Mucosa of descending colon (tissue), 3 donors: ENCODE data around the gene FILIP1. TPM values are rescaled to one million over a fixed set of nuclear protein-coding genes. Genes with fewer than 3 reads are reported as not detected.

Experiments
- ATAC-seq: fragments of 200-7000 bp; cut with Tn5 transposase; one replicate; pipeline ENCODE4 v1.9.1; 2020; ENCODE audit warnings: mild to moderate bottlenecking, moderate library complexity
- DNase-seq, 3 donors: peaks; one replicate each; pipeline ENCODE4 v3.0.0-alpha.2; 2020
- H3K36me3 ChIP-seq: fragments of 200-600 bp; one replicate; pipeline ENCODE4 v1.8.0; 2021; ENCODE audit warnings: low read depth, mild to moderate bottlenecking
- H3K4me1 ChIP-seq: fragments of 200-600 bp; one replicate; pipeline ENCODE4 v1.8.0; 2021; ENCODE audit warnings: low read depth, mild to moderate bottlenecking
- H3K4me3 ChIP-seq: fragments of 200-600 bp; one replicate; pipeline ENCODE4 v1.8.0; 2021; ENCODE audit warnings: mild to moderate bottlenecking
- H3K9me3 ChIP-seq: fragments of 200-600 bp; one replicate; pipeline ENCODE4 v1.8.0; 2021; ENCODE audit warnings: mild to moderate bottlenecking
- CTCF ChIP-seq: fragments of 200-600 bp; IDR thresholded peaks from one replicate; pipeline ENCODE4 v1.8.0; 2022; ENCODE audit warnings: antibody characterized with exemption, mild to moderate bottlenecking
- intact Hi-C, 2 donors: fragments of 100-400 bp; cut with DNase I in 1 of 2; cut with micrococcal nuclease in 1 of 2; formaldehyde crosslinking; loops; one replicate each; pipeline versions ENCODE4 v1.11.0 to v1.11.1; 2022; cut with DNase I, micrococcal nuclease
- total RNA-seq, 3 donors: library from RNA; stranded (reverse); fragmentation: NEBNext Ultra II Directional in 2 of 3; extraction: Animal tissue kit (Norgen Biotek cat#: 25700) in 2 of 3; gene quantifications; one replicate each; pipeline versions ENCODE4 v1.2.1 to v1.2.4, GENCODE V29; 2021 to 2023
- donor health status: DM: no; HTN: no; CAD: no; lungs with moderate emphysema.
- donor health status: DM: no; HTN: no; CAD: no.
- donor health status: DM: no; HTN: yes; CAD: no.

Gene FILIP1
- total RNA-seq, 3 donors from 2014 or later = 1.0 to 49.8 (median 3.6) TPM

- H3K4me3 ChIP-seq = no peak overlapping the region
- no peak for ATAC-seq
Observed at GRCh38 chr6:75397171-75397570, 96.4 kb downstream of the FILIP1 start.

GRCh38 chr6:75396005-75396800, 97.4 kb downstream of the FILIP1 start:
- intact Hi-C loops = no loop called here
- Histone ChIP-seq H3K4me1 (no peaks in the 10 kb centered on the region), H3K4me3 (no peak overlapping the region), H3K9me3 (no peaks in the 10 kb centered on the region), H3K36me3 (no peaks in the 10 kb centered on the region)
- TF ChIP-seq CTCF = no peak
- ATAC-seq = no peak
- DNase-seq = no peak

More at GRCh38 chr6:75397171-75397570, 96.4 kb downstream of the FILIP1 start:
- no peak for TF ChIP-seq CTCF
- DNase-seq = no peak
- intact Hi-C loops = no loop called here
- Histone ChIP-seq H3K4me1 (no peaks in the 10 kb centered on the region), H3K36me3 (no peaks in the 10 kb centered on the region), H3K9me3 (no peaks in the 10 kb centered on the region)

- Histone ChIP-seq H3K36me3 (no peaks in the 10 kb centered on the region), H3K4me3 (no peak overlapping the region), H3K9me3 (no peaks in the 10 kb centered on the region), H3K4me1 (no peaks in the 10 kb centered on the region)
- no peak for TF ChIP-seq CTCF
- ATAC-seq = no peak
- intact Hi-C loops = no loop called here
- DNase-seq = no peak
Observed at GRCh38 chr6:75393806-75394205, 99.8 kb downstream of the FILIP1 start.

GRCh38 chr6:75391276-75391675, 102.3 kb downstream of the FILIP1 start:
- intact Hi-C loops = no loop called here
- DNase-seq (no peak), ATAC-seq (no peak)
- Histone ChIP-seq H3K4me1 (no peaks in the 10 kb centered on the region), H3K4me3 (no peak overlapping the region), H3K36me3 (no peaks in the 10 kb centered on the region), H3K9me3 (no peaks in the 10 kb centered on the region)
- TF ChIP-seq CTCF = no peak

GRCh38 chr6:75386050-75386770, 107.4 kb downstream of the FILIP1 start:
- DNase-seq = no peak

More at GRCh38 chr6:75386050-75386770, 107.4 kb downstream of the FILIP1 start:
- no peaks in the 10 kb centered on the region for H3K4me1 ChIP-seq
- no peak for ATAC-seq
- no peak overlapping the region for H3K4me3 ChIP-seq
- intact Hi-C loops = no loop called here
- no peaks in the 10 kb centered on the region for H3K36me3 ChIP-seq
- TF ChIP-seq CTCF = no peak
- no peaks in the 10 kb centered on the region for H3K9me3 ChIP-seq
